Left ventricle myocardium inferior (tissue), 1 donor: ENCODE measurements around the gene DNASE1L2. TPM values are rescaled to one million over a fixed set of nuclear protein-coding genes. Genes with fewer than 3 reads are reported as not detected.
A peak's percentile ranks its signal among the peaks of the same experiment; 100 is the strongest.

Experiments used
- DNase-seq: peaks from one replicate; pipeline ENCODE4 v3.0.0-alpha.2; 2020
- H3K27ac ChIP-seq: fragments of 200-600 bp; replicated peaks from 2 replicates; pipeline ENCODE4 v1.8.0; 2021
- H3K27me3 ChIP-seq: fragments of 200-600 bp; 2 replicates; pipeline ENCODE4 v1.8.0; 2021; ENCODE audit warnings: low read depth
- H3K36me3 ChIP-seq: fragments of 200-600 bp; 2 replicates; pipeline ENCODE4 v1.8.0; 2021
- H3K4me1 ChIP-seq: fragments of 200-600 bp; 2 replicates; pipeline ENCODE4 v1.8.0; 2021
- H3K4me3 ChIP-seq: fragments of 200-600 bp; 2 replicates; pipeline ENCODE4 v1.8.0; 2021; ENCODE audit warnings: mild to moderate bottlenecking, moderate library complexity
- H3K9me3 ChIP-seq: fragments of 200-600 bp; replicated peaks from 2 replicates; pipeline ENCODE4 v1.8.0; 2021
- intact Hi-C: fragments of 100-400 bp; cut with micrococcal nuclease; formaldehyde crosslinking; loops from one replicate; pipeline ENCODE4 v1.11.0; 2022
- total RNA-seq: library from RNA; stranded (reverse); fragmentation: NEBNext Ultra II Directional; extraction: Animal tissue kit (Norgen Biotek cat#: 25700); gene quantifications from one replicate; pipeline ENCODE4 v1.2.1, GENCODE V29; 2021
- TF ChIP-seq, protein P1 (sequence below): fragments of 200-600 bp; IDR thresholded peaks from 2 replicates; pipeline ENCODE4 v1.8.0; 2021; ENCODE audit warnings: antibody characterized with exemption, mild to moderate bottlenecking, borderline replicate concordance
- donor health status: DM: no; HTN: yes; CAD: no; lungs with severe emphysema.

DNASE1L2 gene
- total RNA-seq, 1 donor from 2014 or later, result 0.47 TPM

DNA sequence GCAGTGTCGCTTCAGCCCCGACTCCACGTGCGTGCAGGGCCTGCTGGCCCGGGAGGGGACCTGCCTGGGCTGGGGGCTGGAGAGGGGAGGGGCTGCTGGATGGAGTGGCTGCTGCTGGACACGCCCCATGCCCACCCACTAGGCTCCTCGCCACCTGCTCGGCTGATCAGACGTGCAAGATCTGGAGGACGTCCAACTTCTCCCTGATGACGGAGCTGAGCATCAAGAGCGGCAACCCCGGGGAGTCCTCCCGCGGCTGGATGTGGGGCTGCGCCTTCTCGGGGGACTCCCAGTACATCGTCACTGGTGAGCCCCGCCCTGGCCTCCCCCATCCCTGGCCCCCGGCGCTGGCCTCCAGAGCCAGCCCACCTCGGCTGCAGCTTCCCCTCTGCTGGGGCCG lies 27.9 kb upstream of the DNASE1L2 start:
- Histone ChIP-seq H3K4me3 (no peak overlapping the region), H3K27ac (no peak overlapping the region), H3K4me1 (peaks cover 60% of the 10 kb centered on the region), H3K9me3 (no peaks in the 10 kb centered on the region), H3K27me3 (no peaks in the 10 kb centered on the region), H3K36me3 (peaks cover 33% of the 10 kb centered on the region)
- intact Hi-C loops, result no loop called here
- TF ChIP-seq, protein P1, sequence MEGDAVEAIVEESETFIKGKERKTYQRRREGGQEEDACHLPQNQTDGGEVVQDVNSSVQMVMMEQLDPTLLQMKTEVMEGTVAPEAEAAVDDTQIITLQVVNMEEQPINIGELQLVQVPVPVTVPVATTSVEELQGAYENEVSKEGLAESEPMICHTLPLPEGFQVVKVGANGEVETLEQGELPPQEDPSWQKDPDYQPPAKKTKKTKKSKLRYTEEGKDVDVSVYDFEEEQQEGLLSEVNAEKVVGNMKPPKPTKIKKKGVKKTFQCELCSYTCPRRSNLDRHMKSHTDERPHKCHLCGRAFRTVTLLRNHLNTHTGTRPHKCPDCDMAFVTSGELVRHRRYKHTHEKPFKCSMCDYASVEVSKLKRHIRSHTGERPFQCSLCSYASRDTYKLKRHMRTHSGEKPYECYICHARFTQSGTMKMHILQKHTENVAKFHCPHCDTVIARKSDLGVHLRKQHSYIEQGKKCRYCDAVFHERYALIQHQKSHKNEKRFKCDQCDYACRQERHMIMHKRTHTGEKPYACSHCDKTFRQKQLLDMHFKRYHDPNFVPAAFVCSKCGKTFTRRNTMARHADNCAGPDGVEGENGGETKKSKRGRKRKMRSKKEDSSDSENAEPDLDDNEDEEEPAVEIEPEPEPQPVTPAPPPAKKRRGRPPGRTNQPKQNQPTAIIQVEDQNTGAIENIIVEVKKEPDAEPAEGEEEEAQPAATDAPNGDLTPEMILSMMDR, result no peak
- DNase-seq, result no peak

- Histone ChIP-seq H3K4me1 (peaks cover 64% of the 10 kb centered on the region), H3K4me3 (no peak overlapping the region), H3K27ac (no peak overlapping the region), H3K9me3 (no peaks in the 10 kb centered on the region), H3K36me3 (peaks cover 33% of the 10 kb centered on the region), H3K27me3 (no peaks in the 10 kb centered on the region)
- no peak for DNase-seq
- intact Hi-C loops, result no loop called here
- TF ChIP-seq, protein P1, result no peak
Observed at GRCh38 chr16:2208772-2209171, 27.5 kb upstream of the DNASE1L2 start.

DNA sequence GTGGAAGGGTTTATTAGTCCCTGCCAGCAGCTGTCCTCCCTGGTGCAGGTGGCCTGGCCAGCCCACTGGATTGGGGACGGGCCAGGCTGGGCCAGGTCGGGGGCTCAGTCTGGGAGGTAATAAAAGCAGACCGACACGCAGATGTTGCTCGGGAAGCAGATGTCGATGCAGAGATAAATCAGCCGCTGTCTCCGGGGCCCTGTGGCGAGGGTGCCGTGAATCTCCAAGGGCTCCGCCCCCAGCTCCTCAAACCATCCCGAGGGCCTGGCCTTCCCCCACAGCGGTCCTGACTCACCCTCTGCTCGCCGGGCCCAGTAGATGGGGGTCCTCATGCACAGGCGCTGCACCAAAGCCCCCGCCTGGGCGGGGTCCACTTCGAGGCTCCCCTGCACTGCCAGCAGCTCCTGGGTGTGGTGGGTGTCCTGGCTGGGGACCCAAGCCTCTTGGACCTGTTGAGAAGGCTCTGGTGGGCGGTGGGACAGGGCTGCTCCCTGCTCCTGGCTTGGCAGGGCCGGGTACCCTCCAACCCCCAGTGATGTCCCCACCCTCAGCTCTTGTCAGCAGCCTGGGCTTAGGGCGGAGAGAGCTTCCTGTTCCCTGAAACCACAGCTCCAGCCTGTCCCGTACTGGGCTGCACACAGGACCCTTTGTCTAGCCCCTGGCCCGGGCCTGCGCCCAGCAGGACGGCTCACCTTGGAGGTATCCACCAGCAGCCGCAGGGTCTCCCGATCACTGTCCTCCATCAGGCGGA lies 26.8 kb upstream of the DNASE1L2 start:
- DNase-seq, result no peak
- TF ChIP-seq, protein P1, result no peak
- Histone ChIP-seq H3K27me3 (no peaks in the 10 kb centered on the region), H3K4me3 (no peak overlapping the region), H3K36me3 (peaks cover 33% of the 10 kb centered on the region), H3K27ac (no peak overlapping the region), H3K4me1 (peaks cover 70% of the 10 kb centered on the region), H3K9me3 (no peaks in the 10 kb centered on the region)
- intact Hi-C loops, result no loop called here

DNA sequence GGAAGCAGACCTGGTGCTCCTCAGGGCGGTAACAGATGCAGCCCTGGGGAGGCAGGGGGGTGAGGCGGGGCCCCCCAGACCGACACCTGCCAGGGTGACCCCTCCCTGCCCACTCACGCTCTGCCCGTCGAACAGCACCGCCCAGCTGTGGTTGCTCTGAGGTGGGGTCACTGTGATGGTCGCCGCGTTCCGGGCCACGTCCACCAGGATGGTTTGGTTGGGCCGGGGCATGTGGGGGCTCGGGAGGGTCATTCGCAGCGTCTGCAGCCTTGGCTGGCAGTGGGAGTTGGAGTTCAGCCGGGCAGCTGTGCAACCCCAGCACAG lies 26.3 kb upstream of the DNASE1L2 start:
- Histone ChIP-seq H3K27ac (no peak overlapping the region), H3K4me3 (no peak overlapping the region), H3K9me3 (no peaks in the 10 kb centered on the region), H3K27me3 (no peaks in the 10 kb centered on the region), H3K4me1 (peaks cover 65% of the 10 kb centered on the region), H3K36me3 (peaks cover 33% of the 10 kb centered on the region)
- intact Hi-C loops, result no loop called here
- no peak for DNase-seq
- TF ChIP-seq, protein P1, result no peak

- Histone ChIP-seq H3K4me3 (no peak within 1 kb of the TSS), H3K9me3 (no peaks in the 10 kb centered on the region), H3K27ac (peak within 1 kb of the TSS; percentile 93), H3K4me1 (peaks cover 65% of the 10 kb centered on the region), H3K27me3 (no peaks in the 10 kb centered on the region), H3K36me3 (peaks cover 33% of the 10 kb centered on the region)
- intact Hi-C loops, result no loop called here
- TF ChIP-seq, protein P1, result no peak
- no peak for DNase-seq
Observed at GRCh38 chr16:2210386-2211365, 25.6 kb upstream of the DNASE1L2 start, which contains the start of gene BRICD5. TSS of gene BRICD5 (minus strand) at chr16:2210863. CDS start at chr16:2210833, 30 bp downstream.
